Endodermal cell (in vitro differentiated cells): ENCODE data around the gene GID4. TPM values are rescaled to one million over a fixed set of nuclear protein-coding genes. Genes with fewer than 3 reads are reported as not detected.

Source experiments
- DNase-seq: peaks from one replicate; pipeline ENCODE4 v3.0.0-alpha.2; 2017
- H3K27ac ChIP-seq: 2 replicates; pipeline ENCODE4 v1.5.1; 2013; ENCODE audit warnings: mild to moderate bottlenecking, low read depth, low read length, moderate library complexity
- H3K27me3 ChIP-seq: 2 replicates; pipeline ENCODE4 v1.6.1; 2013; ENCODE audit warnings: mild to moderate bottlenecking, low read length, moderate library complexity; ENCODE audit not compliant: insufficient read depth, control insufficient read depth, poor library complexity, severe bottlenecking
- H3K36me3 ChIP-seq: 2 replicates; pipeline ENCODE4 v1.7.0; 2013; ENCODE audit warnings: mild to moderate bottlenecking, low read length, moderate library complexity; ENCODE audit not compliant: control insufficient read depth, insufficient read depth
- H3K4me1 ChIP-seq: one replicate; pipeline ENCODE4 v1.7.0; 2013; ENCODE audit warnings: low read length; ENCODE audit not compliant: control insufficient read depth, insufficient read depth
- H3K4me3 ChIP-seq: 2 replicates; pipeline ENCODE4 v1.5.1; 2013; ENCODE audit warnings: mild to moderate bottlenecking, low read length, moderate library complexity
- H3K9ac ChIP-seq: 2 replicates; pipeline ENCODE4 v1.6.1; 2013; ENCODE audit warnings: mild to moderate bottlenecking, low read length, moderate library complexity; ENCODE audit not compliant: poor library complexity, severe bottlenecking; ENCODE audit errors: extremely low read depth
- H3K9me3 ChIP-seq: 2 replicates; pipeline ENCODE4 v1.6.1; 2013; ENCODE audit warnings: mild to moderate bottlenecking, low read length, moderate library complexity; ENCODE audit not compliant: control insufficient read depth
- H3K27ac Mint-ChIP-seq: 2 replicates; pipeline ENCODE4 v1.8.0; 2020; ENCODE audit warnings: mixed read lengths
- H3K27me3 Mint-ChIP-seq: 2 replicates; pipeline ENCODE4 v1.8.0; 2021; ENCODE audit warnings: mild to moderate bottlenecking, mixed read lengths; ENCODE audit not compliant: insufficient read depth
- H3K36me3 Mint-ChIP-seq: 2 replicates; pipeline ENCODE4 v1.8.0; 2020; ENCODE audit warnings: low read depth, mixed read lengths
- H3K4me1 Mint-ChIP-seq: 2 replicates; pipeline ENCODE4 v1.8.0; 2020; ENCODE audit warnings: mixed read lengths
- H3K4me3 Mint-ChIP-seq: 2 replicates; pipeline ENCODE4 v1.8.0; 2020; ENCODE audit warnings: mild to moderate bottlenecking, moderate library complexity, mixed read lengths
- H3K9me3 Mint-ChIP-seq: 2 replicates; pipeline ENCODE4 v1.8.0; 2020; ENCODE audit warnings: mild to moderate bottlenecking, mixed read lengths
- CTCF ChIP-seq: fragments of 200-600 bp; sonication (generic); conservative IDR thresholded peaks from 2 replicates; pipeline ENCODE4 v1.5.0; 2021; ENCODE audit warnings: antibody characterized with exemption, mild to moderate bottlenecking
- WGBS, 2 experiments: methylation state at CpG; one replicate each; pipeline versions ENCODE4 v1.1.5 to v1.1.7; 2013; ENCODE audit warnings: missing lambda C conversion rate in 2 of 2, mixed read lengths in 1 of 2; ENCODE audit not compliant: insufficient coverage in 1 of 2, insufficient read length in 1 of 2; 5-methylcytosine and 5-hydroxymethylcytosine counted together
- total RNA-seq, 2 donors: library from RNA; stranded (reverse); fragmentation: NEBNext Ultra II Directional in 1 of 2; extraction: Animal tissue kit (Norgen Biotek cat#: 25700) in 1 of 2; gene quantifications; 2 replicates in 1 of 2; 3 replicates in 1 of 2; pipeline ENCODE4 v1.2.1, GENCODE V29; 2021

The GID4 gene
- total RNA-seq, 2 donors from 2014 or later: 20.5 to 20.8 TPM

GRCh38 chr17:18115517-18115916 is 76.3 kb downstream of the GID4 start:
- Histone ChIP-seq H3K27ac (no peak overlapping the region), H3K4me3 (no peak overlapping the region), H3K9me3 (no peaks in the 10 kb centered on the region), H3K4me1 (no peaks in the 10 kb centered on the region), H3K9ac (no peak overlapping the region), H3K27me3 (no peaks in the 10 kb centered on the region), H3K36me3 (no peaks in the 10 kb centered on the region)
- TF ChIP-seq CTCF: no peak
- H3K9me3 Mint-ChIP-seq: peaks cover 9% of the 10 kb centered on the region
- H3K27me3 Mint-ChIP-seq: peaks cover 6% of the 10 kb centered on the region
- no peaks in the 10 kb centered on the region for H3K4me1 Mint-ChIP-seq
- no peak overlapping the region for H3K4me3 Mint-ChIP-seq
- 84 to 88% methylated on average over 5 to 7 of the region's 7 CpGs for WGBS, 2 experiments
- H3K36me3 Mint-ChIP-seq: no peaks in the 10 kb centered on the region
- no peak for DNase-seq
- no peak overlapping the region for H3K27ac Mint-ChIP-seq

GRCh38 chr17:18116078-18116477 is 76.9 kb downstream of the GID4 start:
- no peaks in the 10 kb centered on the region for H3K9me3 ChIP-seq
- Mint-ChIP-seq H3K36me3 (no peaks in the 10 kb centered on the region), H3K27ac (no peak overlapping the region), H3K9me3 (peaks cover 9% of the 10 kb centered on the region), H3K4me1 (no peaks in the 10 kb centered on the region), H3K27me3 (peaks cover 6% of the 10 kb centered on the region), H3K4me3 (no peak overlapping the region)
- H3K36me3 ChIP-seq: no peaks in the 10 kb centered on the region
- no peak overlapping the region for H3K4me3 ChIP-seq
- 90% methylated on average over 2 to 5 of the region's 5 CpGs for WGBS, 2 experiments
- no peak for TF ChIP-seq CTCF
- no peak overlapping the region for H3K27ac ChIP-seq
- no peaks in the 10 kb centered on the region for H3K4me1 ChIP-seq
- no peaks in the 10 kb centered on the region for H3K27me3 ChIP-seq
- no peak overlapping the region for H3K9ac ChIP-seq
- DNase-seq: no peak

- H3K27ac Mint-ChIP-seq: no peak overlapping the region
- DNase-seq: no peak
- H3K4me3 ChIP-seq: no peak overlapping the region
- H3K9me3 ChIP-seq: no peaks in the 10 kb centered on the region
- H3K27ac ChIP-seq: no peak overlapping the region
- H3K27me3 ChIP-seq: no peaks in the 10 kb centered on the region
- H3K36me3 Mint-ChIP-seq: no peaks in the 10 kb centered on the region
- WGBS, 2 experiments: 100% methylated on average over 1 of the region's 1 CpG; no CpG with 5 or more reads in 1 of the 2 experiments
- H3K4me3 Mint-ChIP-seq: no peak overlapping the region
- H3K9ac ChIP-seq: no peak overlapping the region
- no peaks in the 10 kb centered on the region for H3K4me1 Mint-ChIP-seq
- TF ChIP-seq CTCF: no peak
- H3K36me3 ChIP-seq: no peaks in the 10 kb centered on the region
- H3K4me1 ChIP-seq: no peaks in the 10 kb centered on the region
- H3K9me3 Mint-ChIP-seq: peaks cover 9% of the 10 kb centered on the region
- H3K27me3 Mint-ChIP-seq: peaks cover 3% of the 10 kb centered on the region
Observed at GRCh38 chr17:18117533-18117932, 78.3 kb downstream of the GID4 start.

Other genes with a start within 250 kb of the GID4 start
- gene SREBF1, start 202.4 kb upstream of the GID4 start, total RNA-seq: 10 to 100 TPM; 39.0 to 58.2 TPM
- gene TOM1L2, start 67.0 kb upstream of the GID4 start, total RNA-seq: 10 to 100 TPM; 10.2 to 11.5 TPM
- 1 to 10 TPM; 2.0 to 2.6 TPM for gene DRC3, start 66.5 kb upstream of the GID4 start, total RNA-seq
- 10 to 100 TPM; 31.4 to 50.8 TPM for gene ATPAF2, start 240 bp upstream of the GID4 start, total RNA-seq
- 10 to 100 TPM; 45.1 to 49.9 TPM for gene DRG2, start 48.5 kb downstream of the GID4 start, total RNA-seq
- gene MYO15A, start 69.3 kb downstream of the GID4 start, total RNA-seq: 1 to 10 TPM; 1.7 to 2.4 TPM
- 10 to 100 TPM; 64.1 to 80.9 TPM for gene ALKBH5, start 144.4 kb downstream of the GID4 start, total RNA-seq
- gene LLGL1, start 186.2 kb downstream of the GID4 start, total RNA-seq: 10 to 100 TPM; 66.3 to 69.3 TPM
- 100 to 1,000 TPM; 299 to 335 TPM for gene FLII, start 219.3 kb downstream of the GID4 start, total RNA-seq
- gene MIEF2, start 221.3 kb downstream of the GID4 start, total RNA-seq: 10 to 100 TPM; 15.3 to 19.6 TPM